ENCODE measurements around the gene TCEANC2. TPM values are rescaled to one million over a fixed set of nuclear protein-coding genes. Genes with fewer than 3 reads are reported as not detected.

TCEANC2 gene
- 4.6 and 5.1 TPM in 2 replicates for total RNA-seq (2014; rRNA removed; shearing (Covaris generic))

GRCh38 chr1:54052934-54053744 lies at the start of gene TCEANC2, which contains the start of gene TMEM59:
Gene TCEANC2, plus strand, starts transcription at chr1:54053608. Its CDS starts 815 bp downstream, at chr1:54054423.
Gene TMEM59, minus strand, starts transcription at chr1:54053204. Its CDS starts 16 bp downstream, at chr1:54053188.

GRCh38 chr1:54017979-54018378 lies 35.4 kb upstream of the TCEANC2 start, which contains the start of gene LDLRAD1:
Gene LDLRAD1, minus strand, starts transcription at chr1:54018186. Its CDS starts 74 bp downstream, at chr1:54018112.

GRCh38 chr1:54152696-54153095 lies 99.3 kb downstream of the TCEANC2 start, which contains the start of gene CDCP2:
Gene CDCP2, minus strand, starts transcription at chr1:54153000. Its CDS starts 78 bp downstream, at chr1:54152922.

Small RNAs within 50 kb of the gene (small RNA-seq; reads per million reads assigned to genes)
- gene AL353898.1 (not detected), gene AL353898.2 (not detected)

Other genes with a start within 250 kb of the TCEANC2 start
- gene NDC1, start 215.3 kb upstream of the TCEANC2 start, total RNA-seq (2014; rRNA removed; shearing (Covaris generic)), result 28.2 and 30.3 TPM in 2 replicates
- gene YIPF1, start 163.8 kb upstream of the TCEANC2 start, total RNA-seq (2014; rRNA removed; shearing (Covaris generic)), result 12.6 and 13.6 TPM in 2 replicates
- not detected in 2 replicates for gene DIO1, start 159.4 kb upstream of the TCEANC2 start, total RNA-seq (2014; rRNA removed; shearing (Covaris generic))
- 55.2 and 61.4 TPM in 2 replicates for gene IFT25, start 107.9 kb upstream of the TCEANC2 start, total RNA-seq (2014; rRNA removed; shearing (Covaris generic))
- 15.8 and 17.8 TPM in 2 replicates for gene LRRC42, start 107.3 kb upstream of the TCEANC2 start, total RNA-seq (2014; rRNA removed; shearing (Covaris generic))
- gene LDLRAD1, start 35.4 kb upstream of the TCEANC2 start, total RNA-seq (2014; rRNA removed; shearing (Covaris generic)), result not detected in 2 replicates
- 104 and 150 TPM in 2 replicates for gene TMEM59, start 404 bp upstream of the TCEANC2 start, total RNA-seq (2014; rRNA removed; shearing (Covaris generic))
- not detected in 2 replicates for gene CDCP2, start 99.4 kb downstream of the TCEANC2 start, total RNA-seq (2014; rRNA removed; shearing (Covaris generic))
- 3.0 TPM in 2 replicates for gene CYB5RL, start 146.4 kb downstream of the TCEANC2 start, total RNA-seq (2014; rRNA removed; shearing (Covaris generic))
- 113 and 124 TPM in 2 replicates for gene MRPL37, start 146.6 kb downstream of the TCEANC2 start, total RNA-seq (2014; rRNA removed; shearing (Covaris generic))

Data from A375 (cell line).